ENCODE data around the gene ANKLE2. TPM values are rescaled to one million over a fixed set of nuclear protein-coding genes. Genes with fewer than 3 reads are reported as not detected.

ANKLE2 gene
- total RNA-seq, 4 donors from 2014 or later = 29.6 to 44.9 (median 34.6) TPM

GRCh38 chr12:132748319-132748718, 13.3 kb downstream of the ANKLE2 start:
- no peak for ATAC-seq
- Histone ChIP-seq H3K4me3 (no peak overlapping the region), H3K36me3 (peaks cover 3 to 93% of the 10 kb centered on the region in 2 donors), H3K27ac (no peak overlapping the region), H3K4me1 (no peaks in the 10 kb centered on the region), H3K27me3 (no peaks in the 10 kb centered on the region), H3K9me3 (no peaks in the 10 kb centered on the region)
- intact Hi-C loops (cut with DNase I; ENCODE audit: low total_unique reads) = no loop called here
- no peak for DNase-seq
- in situ Hi-C loops (cut with MboI; ENCODE audit: low sequenced_read_pairs in 4 of 4) = no loop called here
- TF ChIP-seq, protein P1, sequence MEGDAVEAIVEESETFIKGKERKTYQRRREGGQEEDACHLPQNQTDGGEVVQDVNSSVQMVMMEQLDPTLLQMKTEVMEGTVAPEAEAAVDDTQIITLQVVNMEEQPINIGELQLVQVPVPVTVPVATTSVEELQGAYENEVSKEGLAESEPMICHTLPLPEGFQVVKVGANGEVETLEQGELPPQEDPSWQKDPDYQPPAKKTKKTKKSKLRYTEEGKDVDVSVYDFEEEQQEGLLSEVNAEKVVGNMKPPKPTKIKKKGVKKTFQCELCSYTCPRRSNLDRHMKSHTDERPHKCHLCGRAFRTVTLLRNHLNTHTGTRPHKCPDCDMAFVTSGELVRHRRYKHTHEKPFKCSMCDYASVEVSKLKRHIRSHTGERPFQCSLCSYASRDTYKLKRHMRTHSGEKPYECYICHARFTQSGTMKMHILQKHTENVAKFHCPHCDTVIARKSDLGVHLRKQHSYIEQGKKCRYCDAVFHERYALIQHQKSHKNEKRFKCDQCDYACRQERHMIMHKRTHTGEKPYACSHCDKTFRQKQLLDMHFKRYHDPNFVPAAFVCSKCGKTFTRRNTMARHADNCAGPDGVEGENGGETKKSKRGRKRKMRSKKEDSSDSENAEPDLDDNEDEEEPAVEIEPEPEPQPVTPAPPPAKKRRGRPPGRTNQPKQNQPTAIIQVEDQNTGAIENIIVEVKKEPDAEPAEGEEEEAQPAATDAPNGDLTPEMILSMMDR (IDR thresholded peaks at IDR 0.05 in 4 of 5, conservative IDR thresholded peaks at IDR 0.05 in 1 of 5) = no peak
- TF ChIP-seq POLR2A (IDR thresholded peaks at IDR 0.05) = no peak

GRCh38 chr12:132747896-132748295, 13.7 kb downstream of the ANKLE2 start:
- no peak overlapping the region for H3K4me3 ChIP-seq
- H3K36me3 ChIP-seq = peaks cover 3 to 93% of the 10 kb centered on the region in 2 donors
- no peaks in the 10 kb centered on the region for H3K9me3 ChIP-seq
- no peaks in the 10 kb centered on the region for H3K4me1 ChIP-seq
- H3K27ac ChIP-seq = no peak overlapping the region
- H3K27me3 ChIP-seq = no peaks in the 10 kb centered on the region
- in situ Hi-C loops (cut with MboI; ENCODE audit: low sequenced_read_pairs in 4 of 4) (no loop called here), intact Hi-C loops (cut with DNase I; ENCODE audit: low total_unique reads) (no loop called here)
- ATAC-seq (no peak), DNase-seq (no peak)
- TF ChIP-seq POLR2A (IDR thresholded peaks at IDR 0.05) = no peak
- TF ChIP-seq, protein P1 (IDR thresholded peaks at IDR 0.05 in 4 of 5, conservative IDR thresholded peaks at IDR 0.05 in 1 of 5) = no peak

- H3K4me3 ChIP-seq = no peak overlapping the region
- TF ChIP-seq POLR2A (IDR thresholded peaks at IDR 0.05) = no peak
- TF ChIP-seq, protein P1 (IDR thresholded peaks at IDR 0.05 in 4 of 5, conservative IDR thresholded peaks at IDR 0.05 in 1 of 5) = no peak
- DNase-seq (no peak), ATAC-seq (no peak)
- no peaks in the 10 kb centered on the region for H3K4me1 ChIP-seq
- no peaks in the 10 kb centered on the region for H3K9me3 ChIP-seq
- peaks cover 3 to 93% of the 10 kb centered on the region in 2 donors for H3K36me3 ChIP-seq
- H3K27ac ChIP-seq = no peak overlapping the region
- intact Hi-C loops (cut with DNase I; ENCODE audit: low total_unique reads) = no loop called here
- in situ Hi-C loops (cut with MboI; ENCODE audit: low sequenced_read_pairs in 4 of 4) = no loop called here
- no peaks in the 10 kb centered on the region for H3K27me3 ChIP-seq
Observed at GRCh38 chr12:132747395-132747794, 14.2 kb downstream of the ANKLE2 start.

- Histone ChIP-seq H3K9me3 (no peaks in the 10 kb centered on the region), H3K36me3 (peaks cover 3 to 98% of the 10 kb centered on the region in 2 donors), H3K4me3 (no peak overlapping the region), H3K27ac (no peak overlapping the region), H3K27me3 (no peaks in the 10 kb centered on the region), H3K4me1 (no peaks in the 10 kb centered on the region)
- in situ Hi-C loops (cut with MboI; ENCODE audit: low sequenced_read_pairs in 4 of 4) = no loop called here
- TF ChIP-seq POLR2A (IDR thresholded peaks at IDR 0.05) = no peak
- TF ChIP-seq, protein P1 (IDR thresholded peaks at IDR 0.05 in 4 of 5, conservative IDR thresholded peaks at IDR 0.05 in 1 of 5) = no peak
- DNase-seq (no peak), ATAC-seq (no peak)
- intact Hi-C loops (cut with DNase I; ENCODE audit: low total_unique reads) = no loop called here
Observed at GRCh38 chr12:132746613-132747012, 15.0 kb downstream of the ANKLE2 start.

DNA sequence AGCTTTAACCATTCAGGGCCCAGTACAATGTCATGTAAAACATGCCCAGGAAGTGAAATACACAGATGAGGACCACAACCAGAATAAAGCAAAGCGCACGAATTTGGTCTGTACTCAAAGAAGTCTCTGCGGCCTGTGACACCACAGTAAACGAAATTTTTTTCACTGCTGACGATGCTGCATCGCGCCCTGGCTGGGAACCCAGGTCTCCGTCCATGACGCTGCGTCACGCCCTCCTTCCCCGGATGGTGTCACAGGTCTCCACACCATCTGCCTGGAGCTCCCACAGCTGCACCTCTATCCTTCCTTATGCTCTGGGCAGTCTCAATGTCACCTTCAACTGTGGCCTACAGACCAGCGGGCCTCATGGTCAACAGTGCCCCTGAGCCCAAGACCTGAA, 17.8 kb downstream of the ANKLE2 start:
- intact Hi-C loops (cut with DNase I; ENCODE audit: low total_unique reads) = no loop called here
- TF ChIP-seq, protein P1 (IDR thresholded peaks at IDR 0.05 in 4 of 5, conservative IDR thresholded peaks at IDR 0.05 in 1 of 5) = no peak
- TF ChIP-seq POLR2A (IDR thresholded peaks at IDR 0.05) = no peak
- Histone ChIP-seq H3K9me3 (no peaks in the 10 kb centered on the region), H3K4me1 (no peaks in the 10 kb centered on the region), H3K27me3 (no peaks in the 10 kb centered on the region), H3K36me3 (peaks cover 3 to 98% of the 10 kb centered on the region in 2 donors), H3K27ac (no peak overlapping the region), H3K4me3 (no peak overlapping the region)
- no peak for ATAC-seq
- in situ Hi-C loops (cut with MboI; ENCODE audit: low sequenced_read_pairs in 4 of 4) = no loop called here
- no peak for DNase-seq

All from gastrocnemius medialis (tissue), 4 donors.